ENCODE data around the gene COL23A1.
A peak's percentile ranks its signal among the peaks of the same experiment; 100 is the strongest.
"Not testable (repeated sequence)": the region's sequence is repeated elsewhere in the genome, so short reads cannot be mapped to it uniquely, and the experiment has no call there.

Gene COL23A1

DNA sequence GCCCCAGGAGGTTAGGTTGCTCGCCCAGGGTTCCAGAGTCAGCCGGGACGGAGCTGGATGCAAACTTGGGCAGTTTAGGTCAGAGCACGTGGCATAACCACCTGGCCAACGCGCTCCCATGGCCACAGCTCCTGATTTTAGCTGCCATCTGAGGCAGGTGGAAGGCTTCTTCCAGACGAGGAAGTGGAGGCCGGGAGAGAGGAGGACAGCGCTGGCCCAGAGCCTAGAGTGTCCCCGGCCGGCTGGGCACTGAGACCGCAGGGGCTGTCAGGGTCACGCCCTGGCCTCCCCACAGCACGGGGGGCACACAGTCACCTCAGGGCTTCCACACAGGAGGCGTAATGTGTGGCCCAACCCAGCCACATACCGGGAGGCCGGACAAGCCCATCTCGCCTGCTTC, 341.4 kb downstream of the COL23A1 start:
- no peak for DNase-seq

DNA sequence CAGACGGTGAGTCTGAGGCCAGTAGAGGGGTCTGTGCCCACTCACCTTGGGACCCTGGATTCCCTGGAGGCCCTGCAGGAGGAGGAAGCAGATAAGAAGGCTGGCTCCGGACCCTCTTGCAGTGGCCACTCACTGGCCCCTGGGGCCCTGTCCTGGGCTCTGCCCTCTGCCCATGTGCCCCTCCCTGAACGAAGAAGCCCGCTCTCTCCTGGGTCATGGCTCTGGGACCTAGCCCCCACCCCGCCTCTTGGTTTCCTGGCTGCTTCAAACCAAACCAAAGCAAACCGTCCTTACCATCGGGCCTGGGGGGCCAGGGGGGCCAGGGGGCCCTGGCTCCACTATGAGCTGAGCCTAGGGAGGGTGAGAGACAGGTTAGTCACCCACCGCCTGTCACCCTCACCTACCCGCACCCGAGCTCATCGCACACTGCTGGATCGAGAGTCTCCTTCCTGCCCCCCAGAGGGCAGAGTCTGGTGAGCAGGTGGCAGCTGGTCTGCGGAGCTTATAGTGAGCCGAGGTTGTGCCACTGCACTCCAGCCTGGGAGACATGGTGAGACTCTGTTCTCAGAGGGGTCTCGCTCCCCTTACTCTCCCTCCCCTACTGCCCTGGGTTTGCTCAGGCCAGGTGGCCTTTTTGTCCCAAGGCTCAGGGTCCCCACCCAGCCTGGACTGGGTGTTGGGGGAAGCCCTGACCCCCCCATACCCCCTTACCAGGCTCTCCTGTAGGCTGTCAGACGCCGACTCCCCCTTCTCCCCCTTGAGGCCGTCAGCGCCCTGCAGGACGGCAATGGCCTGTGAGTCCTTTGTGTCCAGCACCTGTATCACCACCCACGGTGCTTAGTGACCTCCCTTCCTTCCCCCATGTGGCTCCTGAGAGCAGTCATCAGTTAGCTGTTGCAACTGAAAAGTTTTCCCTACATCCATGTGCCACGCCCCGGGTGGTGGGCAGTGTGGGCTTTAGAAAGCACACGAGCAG, 342.4 kb downstream of the COL23A1 start:
- DNase-seq: peak; percentile 37

DNA sequence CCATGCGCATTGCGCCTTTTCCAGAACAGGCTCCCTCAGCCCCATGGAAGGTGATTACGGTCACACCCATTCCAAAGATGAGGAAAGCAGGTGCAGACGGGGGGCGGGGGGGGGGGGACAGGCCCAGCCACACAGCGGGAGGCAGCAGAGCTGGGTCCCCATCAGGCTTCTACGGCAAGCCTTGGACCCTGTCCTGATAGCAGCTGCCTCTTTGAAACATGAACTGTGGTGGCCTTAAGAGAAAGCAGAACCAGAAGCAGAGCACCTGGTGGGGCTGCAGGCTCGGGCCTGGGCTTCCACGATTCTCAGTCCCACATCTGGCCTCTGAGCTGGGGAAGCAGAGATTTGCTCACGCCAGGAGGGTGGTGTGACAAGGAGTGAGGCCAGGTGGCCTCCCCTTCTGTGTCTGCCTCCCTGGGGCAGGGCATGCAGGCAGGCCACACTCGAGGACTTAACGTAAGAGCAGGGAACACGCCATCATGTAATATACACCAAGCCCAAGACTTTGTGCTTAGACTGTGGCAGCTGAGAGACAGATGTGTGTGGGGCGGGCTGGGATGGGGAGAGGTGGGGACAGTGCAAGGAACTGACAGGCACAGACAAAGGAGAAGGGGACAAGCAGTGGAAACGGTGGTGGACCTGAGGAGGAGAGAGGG, 343.4 kb downstream of the COL23A1 start:
- DNase-seq: no peak

DNA sequence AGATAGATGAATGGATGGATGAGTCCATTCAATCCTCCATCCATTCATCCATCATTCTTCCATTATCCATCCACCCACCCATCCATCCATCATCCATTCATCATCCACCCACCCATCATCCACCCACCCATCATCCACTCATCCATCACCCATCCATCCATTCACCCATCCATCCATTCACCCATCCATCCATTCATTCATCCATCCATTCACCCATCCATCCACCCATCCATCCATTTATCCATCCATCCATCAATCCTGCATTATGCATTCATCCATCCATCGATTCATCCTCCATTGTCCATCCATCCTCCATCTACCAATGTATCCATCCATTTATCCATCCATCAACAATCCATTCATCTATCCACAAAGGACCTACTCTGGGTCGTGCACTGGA, 344.8 kb downstream of the COL23A1 start:
- DNase-seq: no peak

DNA sequence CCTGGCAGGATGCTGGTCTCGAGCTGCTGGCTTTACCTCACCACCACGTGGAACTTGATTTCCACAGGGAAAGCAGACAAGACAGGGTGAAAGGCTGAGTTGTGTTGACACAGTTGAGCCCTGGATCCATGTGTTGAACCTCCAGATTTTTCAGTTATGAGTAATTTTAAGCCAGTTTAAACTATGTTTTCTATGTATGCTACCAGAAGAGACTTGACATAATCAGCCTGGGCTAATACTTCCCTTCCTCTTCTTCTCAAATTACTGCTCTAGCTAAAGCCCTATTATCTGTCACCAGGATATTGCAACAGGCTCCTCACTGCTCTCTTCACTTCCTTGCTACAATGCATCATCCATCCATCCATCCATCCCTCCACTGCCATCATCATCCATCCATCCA, 345.6 kb downstream of the COL23A1 start:
- no peak for DNase-seq

DNA sequence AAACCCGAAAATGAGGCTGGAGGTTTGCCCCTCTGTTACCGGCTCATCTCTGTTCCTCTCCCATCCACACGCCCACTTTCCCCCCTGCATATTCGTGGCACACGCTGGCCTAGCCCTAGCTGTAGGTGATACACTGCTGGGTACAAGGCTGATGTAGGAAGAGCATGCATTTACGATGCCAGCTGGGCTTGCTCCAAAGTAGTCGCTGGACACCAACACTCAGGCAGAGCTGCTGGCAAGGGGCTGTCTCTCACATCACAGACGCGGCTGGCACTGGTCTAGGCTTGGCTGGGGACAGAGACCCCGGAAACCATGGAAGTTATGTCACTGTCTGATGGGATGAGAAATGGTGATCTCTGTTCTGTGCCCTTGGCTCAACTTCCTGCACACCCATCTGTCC, 347.8 kb downstream of the COL23A1 start:
- no peak for DNase-seq

DNA sequence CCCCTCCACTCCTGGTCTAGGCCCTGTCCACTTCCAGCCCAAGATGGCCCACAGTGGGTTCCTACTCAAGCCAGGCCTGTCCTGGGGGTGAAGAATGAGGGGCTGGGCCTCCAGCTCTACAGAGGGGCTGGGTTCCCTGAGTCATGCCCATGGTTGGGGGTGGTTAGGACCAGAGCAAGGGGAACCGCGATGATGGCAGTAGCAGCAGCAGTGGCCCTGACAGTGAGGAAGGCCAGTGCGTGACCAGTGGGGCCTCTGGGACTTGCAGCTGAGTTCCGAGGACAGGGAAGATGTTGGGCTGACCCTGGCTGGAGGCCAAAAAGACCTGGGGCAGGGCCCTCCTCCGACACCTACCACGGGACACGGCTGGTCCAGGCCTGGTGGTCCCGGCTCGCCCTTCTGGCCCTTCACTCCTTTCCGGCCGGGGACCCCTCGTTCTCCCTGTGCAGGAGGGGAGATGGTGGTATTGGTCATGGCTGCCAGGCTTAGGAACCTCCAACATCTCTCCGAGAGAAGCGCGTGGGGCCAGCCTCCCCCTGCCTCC, 348.4 kb downstream of the COL23A1 start:
- no peak for DNase-seq

DNA sequence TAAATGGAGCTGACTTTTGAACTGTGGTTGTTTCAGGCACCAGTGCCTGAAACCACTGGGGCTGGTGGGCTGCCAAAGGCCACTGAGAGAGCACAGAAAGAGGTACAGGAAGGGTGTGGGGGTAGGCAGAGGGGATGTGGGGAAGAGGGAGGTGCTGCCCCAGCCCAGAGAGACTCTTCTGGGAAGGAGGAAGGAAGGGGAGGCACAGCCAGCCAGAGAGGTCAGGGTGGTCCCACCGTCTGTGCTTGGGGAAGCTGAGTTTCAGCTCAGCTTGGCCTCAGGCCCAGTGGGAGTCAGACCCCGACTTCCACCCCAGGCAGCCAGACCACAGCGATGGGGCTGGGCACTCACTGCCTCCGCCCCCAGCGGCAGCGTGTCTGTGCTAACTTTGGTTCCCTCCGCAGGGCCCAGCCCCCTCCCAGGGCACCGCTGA, 348.9 kb downstream of the COL23A1 start:
- no peak for DNase-seq

DNA sequence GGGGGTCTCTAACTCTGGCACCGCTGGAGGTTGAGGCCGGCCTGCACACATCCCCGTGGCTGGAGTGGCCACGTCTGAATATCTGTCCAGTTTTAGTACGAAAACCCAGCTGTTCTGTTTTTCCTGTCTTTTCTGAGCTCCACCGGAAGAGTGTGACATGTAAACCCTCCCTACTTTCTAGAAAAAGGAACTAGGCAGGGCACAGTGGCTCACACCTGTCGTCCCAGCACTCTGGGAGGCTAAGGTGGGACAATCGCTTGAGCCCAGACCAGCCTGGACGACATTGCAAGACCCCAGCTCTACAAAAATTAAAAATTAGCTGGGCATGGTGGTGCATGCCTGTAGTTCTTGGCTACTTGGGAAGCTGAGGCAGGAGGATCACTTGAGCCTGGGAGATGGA, 349.4 kb downstream of the COL23A1 start:
- DNase-seq: no peak

DNA sequence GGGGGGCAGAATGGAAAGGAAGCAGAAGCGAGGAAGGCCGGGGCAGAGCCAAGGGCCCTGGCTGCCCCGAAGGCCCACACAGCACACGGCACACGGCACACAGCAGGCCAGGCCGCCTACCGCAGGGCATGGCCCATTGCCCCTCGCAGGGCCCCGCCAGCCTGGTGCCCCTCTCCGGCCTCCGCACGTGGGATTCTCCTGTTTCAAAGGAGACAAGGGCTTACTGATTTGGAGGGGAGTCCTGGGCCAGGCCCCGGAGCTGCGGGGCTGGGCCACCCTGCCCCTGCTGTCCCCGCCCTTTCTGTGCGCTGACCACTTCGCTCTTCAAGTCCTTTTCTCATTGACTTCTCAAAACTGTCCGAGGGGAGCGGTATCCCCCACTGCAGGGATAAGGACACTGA, 349.9 kb downstream of the COL23A1 start:
- DNase-seq: no peak

DNA sequence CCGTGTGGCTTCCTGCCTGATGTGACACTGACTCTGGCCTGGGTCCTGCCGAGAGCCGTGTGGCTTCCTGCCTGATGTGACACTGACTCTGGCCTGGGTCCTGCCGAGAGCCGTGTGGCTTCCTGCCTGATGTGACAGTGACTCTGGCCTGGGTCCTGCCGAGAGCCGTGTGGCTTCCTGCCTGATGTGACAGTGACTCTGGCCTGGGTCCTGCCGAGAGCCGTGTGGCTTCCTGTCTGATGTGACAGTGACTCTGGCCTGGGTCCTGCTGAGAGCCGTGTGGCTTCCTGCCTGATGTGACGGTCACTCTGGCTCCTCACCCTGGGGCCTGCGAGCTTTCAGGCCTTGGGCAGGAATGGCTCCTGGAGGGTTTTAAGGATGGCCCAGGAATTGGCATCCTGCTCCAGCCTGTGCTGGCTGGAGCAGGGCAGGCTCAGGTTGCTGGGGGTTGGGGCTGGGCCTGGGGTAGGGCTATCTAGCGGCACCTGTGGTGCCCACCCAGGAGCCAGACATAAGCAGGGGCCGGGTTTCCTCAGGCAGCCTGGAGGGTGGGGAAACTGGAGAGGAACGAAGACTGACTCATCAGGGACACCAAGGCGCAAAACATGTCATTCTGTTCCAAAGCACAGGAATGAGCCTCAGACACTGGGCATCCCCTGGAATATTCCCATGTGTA, 350.4 kb downstream of the COL23A1 start:
- DNase-seq: not testable (repeated sequence)

DNA sequence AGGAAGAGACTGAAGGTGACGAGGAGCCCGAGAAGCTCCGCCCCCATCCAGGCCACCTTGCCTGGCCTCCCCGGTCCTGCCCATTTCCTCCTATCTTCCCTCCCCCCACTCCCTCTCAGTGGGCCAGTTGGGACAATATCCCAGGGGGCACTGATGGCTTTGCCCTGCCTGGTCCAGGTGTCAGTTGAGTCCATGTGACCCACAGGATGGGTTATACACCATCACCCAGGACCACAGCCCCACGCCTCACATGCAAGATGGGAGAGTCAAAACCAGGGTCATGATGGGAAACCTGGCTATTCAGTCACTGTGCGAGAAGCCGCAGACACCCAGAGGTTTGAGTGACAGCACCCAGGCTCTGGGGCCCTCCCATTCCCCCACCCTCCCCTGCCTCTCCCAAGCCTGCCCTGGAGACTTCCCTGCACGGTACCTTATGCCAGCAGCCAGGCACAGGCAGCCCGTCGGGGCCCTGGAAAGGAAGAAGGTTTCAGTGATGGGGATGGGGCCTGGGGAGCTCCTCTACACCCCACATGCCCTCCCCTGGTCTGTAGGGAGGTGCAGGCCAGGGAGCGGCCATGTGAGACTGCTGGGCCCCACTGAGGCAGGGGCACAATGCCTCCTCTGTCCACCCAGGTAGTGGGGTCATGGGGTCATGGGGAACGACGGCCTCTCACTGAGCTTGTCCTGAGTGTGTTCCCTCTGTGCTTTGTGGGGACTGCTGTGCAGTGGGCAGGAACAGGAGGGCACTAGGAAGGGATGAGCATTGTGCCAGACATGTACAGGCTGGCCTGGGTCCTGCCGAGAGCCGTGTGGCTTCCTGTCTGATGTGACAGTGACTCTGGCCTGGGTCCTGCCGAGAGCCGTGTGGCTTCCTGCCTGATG, 351.2 kb downstream of the COL23A1 start:
- DNase-seq: no peak

DNA sequence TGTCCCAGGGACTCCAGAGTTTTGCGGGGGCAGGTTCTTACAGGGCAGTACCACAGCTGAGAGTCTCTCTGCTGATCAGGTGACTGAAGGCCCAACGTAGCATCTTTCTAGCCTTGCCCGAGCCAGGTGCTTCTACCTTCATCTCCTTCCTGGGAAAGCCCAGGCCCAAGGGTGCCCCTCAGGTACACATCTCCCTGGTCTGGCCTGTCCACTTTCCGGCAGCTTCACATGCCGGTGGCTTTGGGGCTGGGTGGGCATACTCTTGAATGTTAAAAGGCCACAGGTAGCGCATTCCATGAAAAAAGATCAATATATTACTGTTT, 351.9 kb downstream of the COL23A1 start:
- DNase-seq: no peak

DNA sequence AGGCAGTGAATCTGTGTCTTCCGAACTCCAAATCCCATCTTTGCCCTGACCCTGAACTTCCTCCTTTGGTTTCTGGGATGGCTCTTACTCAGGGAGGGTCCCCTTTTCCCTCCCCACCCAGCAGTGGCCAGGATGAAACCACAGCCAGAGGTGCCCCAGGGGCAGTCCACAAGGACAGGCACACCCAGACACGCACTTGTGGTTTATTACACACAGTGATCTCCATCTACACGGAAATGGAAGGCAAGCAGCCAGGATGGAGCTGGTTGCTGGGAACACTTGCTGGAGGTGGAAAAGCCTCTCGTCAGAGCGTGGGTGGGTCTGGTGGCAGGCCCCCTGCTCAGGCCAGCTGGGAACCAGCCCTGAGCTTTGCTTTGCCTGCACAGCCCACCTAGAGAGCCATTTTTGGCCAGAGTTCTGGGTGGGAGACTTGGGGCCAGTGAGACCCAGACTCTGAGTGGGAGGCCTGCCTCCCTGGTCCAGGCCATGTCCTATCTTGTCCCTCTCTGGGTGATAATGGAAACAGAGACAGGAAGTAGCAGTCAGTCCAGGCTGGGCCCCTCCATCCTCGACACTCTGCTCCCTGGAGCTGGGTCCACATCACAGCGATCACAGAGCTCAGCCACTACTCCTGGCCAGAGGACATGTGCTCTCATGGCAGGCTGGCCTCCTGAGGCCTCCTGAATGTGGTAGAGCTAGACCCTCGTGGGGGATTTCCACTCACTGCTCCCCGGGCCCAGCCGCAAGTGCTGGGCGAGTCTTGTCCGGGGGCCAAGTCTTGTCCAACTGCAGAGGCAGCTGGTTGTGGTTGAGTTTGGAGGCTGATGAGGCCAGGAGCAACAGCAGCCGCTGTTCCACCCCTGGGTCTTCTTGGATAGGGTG, 352.5 kb downstream of the COL23A1 start:
- DNase-seq: no peak

DNA sequence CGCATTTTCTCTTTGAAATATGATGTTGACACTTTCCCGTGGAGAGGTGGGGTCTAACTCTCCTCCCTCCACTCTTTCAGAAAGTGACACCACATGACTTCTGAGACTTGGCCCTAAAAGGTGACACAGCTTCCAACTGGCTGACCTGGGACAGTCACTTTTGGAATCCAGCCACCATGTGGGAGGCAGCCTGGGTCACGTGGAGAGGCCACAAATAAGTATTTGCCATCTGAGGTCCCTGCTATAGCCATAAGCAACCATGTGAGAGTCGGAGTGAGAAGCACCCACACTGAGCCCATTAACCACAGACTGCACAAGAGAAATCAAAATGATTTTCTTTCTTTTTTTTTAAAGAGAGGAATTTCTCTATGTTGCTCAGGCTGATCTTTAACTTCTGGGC, 353.5 kb downstream of the COL23A1 start:
- no peak for DNase-seq

DNA sequence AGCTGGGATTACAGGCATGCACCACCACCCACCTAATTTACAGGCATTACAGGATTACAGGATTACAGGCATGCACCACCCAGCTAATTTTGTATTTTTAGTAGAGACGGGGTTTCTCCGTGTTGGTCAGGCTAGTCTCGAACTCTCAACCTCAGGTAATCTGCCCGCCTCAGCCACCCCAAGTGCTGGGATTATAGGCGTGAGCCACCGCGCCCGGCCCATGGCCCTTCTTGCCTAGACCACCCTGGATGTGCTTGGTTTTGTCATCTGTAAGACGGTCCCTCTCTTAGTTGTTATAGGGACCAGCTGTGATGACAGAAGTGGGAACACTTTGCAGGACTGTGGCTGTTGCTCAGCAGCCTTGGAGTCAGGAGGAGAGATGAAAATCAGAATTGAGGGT, 354.1 kb downstream of the COL23A1 start:
- no peak for DNase-seq

DNA sequence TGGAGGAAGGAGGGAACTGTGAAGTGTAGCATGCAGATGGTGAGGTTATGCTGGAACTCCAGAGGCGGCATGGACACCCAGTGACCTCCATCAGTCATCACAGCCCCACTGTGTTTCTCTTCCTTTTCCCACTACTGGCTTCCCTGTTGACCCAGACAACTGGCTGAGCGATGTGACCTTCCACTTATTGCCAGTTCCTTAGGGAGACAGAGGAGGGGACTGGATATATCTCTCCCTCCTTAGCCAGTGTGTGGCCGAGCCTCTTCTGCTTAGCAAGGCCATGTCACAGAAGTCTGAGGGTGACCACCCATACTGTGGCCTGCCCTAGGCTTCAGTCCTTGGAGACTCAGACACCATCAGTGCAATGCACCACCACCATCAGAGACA, 354.6 kb downstream of the COL23A1 start:
- DNase-seq: no peak

DNA sequence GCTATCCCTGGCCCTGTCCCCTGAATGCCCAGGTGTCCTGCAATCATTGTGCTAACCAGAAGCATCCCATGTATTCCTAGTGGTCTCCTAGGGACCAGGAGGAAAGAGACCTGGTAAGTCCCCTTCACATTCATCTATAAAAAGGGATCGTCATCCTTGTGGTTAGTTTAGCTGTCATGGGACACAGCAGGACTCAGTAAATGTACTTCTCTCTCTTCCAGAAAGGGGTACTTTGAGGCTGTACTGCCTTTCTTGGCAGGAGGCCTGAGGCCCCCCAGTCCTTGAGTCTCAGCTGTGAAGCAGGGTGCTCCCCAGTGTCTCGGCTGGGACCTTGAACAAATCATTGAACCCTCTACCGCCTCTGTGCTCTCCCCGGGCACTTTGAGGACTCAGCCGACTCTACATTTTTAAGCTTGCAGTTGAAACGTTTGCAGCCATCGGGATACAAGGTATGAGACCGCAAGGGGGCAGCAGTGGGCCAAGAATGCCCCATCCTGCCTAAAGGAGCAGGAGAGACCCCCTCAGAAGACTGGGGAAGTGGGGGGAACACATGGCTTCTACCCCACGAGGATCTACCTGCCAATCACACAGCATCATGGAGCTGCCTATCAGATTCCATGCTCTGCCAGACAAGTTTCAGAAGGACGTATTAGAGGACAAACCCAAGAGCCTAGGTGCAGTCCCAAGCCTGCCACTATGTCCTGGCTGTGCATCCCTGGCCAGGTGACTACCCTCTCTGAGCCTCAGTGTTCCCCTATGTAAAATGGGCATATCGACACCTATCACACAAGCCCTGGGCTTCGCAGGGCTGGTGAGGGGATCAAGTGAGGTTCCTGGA, 355.2 kb downstream of the COL23A1 start:
- peak; percentile 78 for DNase-seq

DNA sequence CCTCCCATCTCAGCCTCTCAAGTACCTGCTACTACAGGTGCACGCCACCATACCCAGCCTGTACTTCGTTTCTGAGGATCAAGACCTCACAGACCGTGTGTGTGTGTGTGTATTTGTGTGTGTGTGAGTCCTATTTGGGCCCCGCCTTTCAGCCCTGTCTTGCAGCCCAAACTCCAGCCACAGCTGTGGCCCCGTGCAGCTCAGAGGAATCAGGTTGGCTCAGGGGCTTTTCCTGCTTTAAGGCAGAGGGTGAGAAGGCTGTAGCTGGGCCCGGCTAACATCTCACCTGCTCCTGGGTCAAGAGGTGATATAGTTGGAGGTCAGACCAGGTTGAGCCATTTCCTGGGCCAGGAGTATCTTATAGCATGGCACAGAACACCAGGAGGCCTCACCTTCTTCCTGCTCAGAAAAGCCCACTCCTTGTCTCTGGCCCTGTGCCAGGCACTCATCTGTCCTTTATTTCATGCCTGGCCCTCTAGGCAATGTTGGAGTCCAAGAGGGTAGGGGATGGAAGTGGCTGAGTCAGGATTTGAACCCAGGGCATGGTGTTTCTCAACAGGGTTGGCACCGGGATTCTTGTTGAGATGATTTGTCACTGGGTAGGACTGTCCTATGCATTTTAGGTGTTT, 356.0 kb downstream of the COL23A1 start:
- DNase-seq: no peak

DNA sequence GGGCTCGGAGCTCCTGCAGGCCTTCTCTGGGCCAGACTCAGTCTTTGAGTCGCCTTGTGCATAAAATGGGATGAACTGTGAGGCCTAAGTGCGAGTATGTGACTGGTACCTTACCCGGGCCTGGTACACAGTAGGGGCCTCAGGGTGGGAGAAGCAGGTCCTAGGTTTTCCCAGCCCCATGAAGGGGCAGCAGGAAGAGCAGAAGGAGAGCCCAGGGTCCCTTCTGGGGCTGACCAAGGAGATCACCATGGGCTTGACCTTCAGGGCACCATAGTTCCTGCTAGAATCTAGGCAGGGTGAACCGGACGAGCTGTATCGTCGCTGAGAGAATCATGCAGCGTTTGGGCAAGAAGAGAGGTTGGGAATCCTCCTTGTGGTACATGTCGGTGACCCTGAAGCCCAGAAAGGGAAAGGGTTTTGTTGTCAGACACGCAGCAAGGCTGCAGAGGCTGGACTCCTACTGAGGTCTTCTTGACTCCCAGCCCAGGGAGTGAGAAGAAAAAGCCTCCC, 357.2 kb downstream of the COL23A1 start:
- no peak for DNase-seq
